Stomach (tissue), 4 donors: ENCODE data around the gene RAB17.

Experiments
- CTCF ChIP-seq, 7 experiments: fragments of 450-650 bp in 4 of 7; fragments of 200-600 bp in 3 of 7; sonication (generic) in 3 of 7; IDR thresholded peaks; one replicate each; pipeline ENCODE4 v1.5.1; 2016 to 2019; ENCODE audit warnings: antibody characterized with exemption in 7 of 7, control low read depth in 2 of 7, mild to moderate bottlenecking in 1 of 7
- EP300 ChIP-seq: sonication (generic); formaldehyde crosslinking; IDR thresholded peaks from one replicate; pipeline ENCODE4 v1.6.1; 2017; ENCODE audit warnings: antibody characterized with exemption
- POLR2A ChIP-seq, 4 donors: fragments of 450-650 bp; IDR thresholded peaks; one replicate each; pipeline ENCODE4 v1.6.1; 2016; ENCODE audit warnings: antibody characterized with exemption in 4 of 4, control low read depth in 2 of 4, mild to moderate bottlenecking in 1 of 4, moderate library complexity in 1 of 4
- POLR2AphosphoS5 ChIP-seq, 3 donors: sonication (generic); formaldehyde crosslinking; IDR thresholded peaks; one replicate each; pipeline ENCODE4 v1.6.1; 2016; ENCODE audit warnings: antibody characterized with exemption in 3 of 3

- TF ChIP-seq CTCF (IDR thresholded peaks at IDR 0.05): no peak
- TF ChIP-seq POLR2A (IDR thresholded peaks at IDR 0.05): no peak
- TF ChIP-seq EP300: no peak
- TF ChIP-seq POLR2AphosphoS5 (IDR thresholded peaks at IDR 0.05): no peak
Measured at GRCh38 chr2:237624565-237624964, 34.0 kb upstream of the RAB17 start.
